GM23338 (cell line): ENCODE measurements around the gene RAP1GDS1. TPM values are rescaled to one million over a fixed set of nuclear protein-coding genes. Genes with fewer than 3 reads are reported as not detected.

Experiments used
- ATAC-seq: fragments of 200-7000 bp; cut with Tn5 transposase; 3 replicates; pipeline ENCODE4 v1.9.1; 2020
- DNase-seq: peaks from one replicate; pipeline ENCODE4 v3.0.0-alpha.2; 2015; ENCODE audit warnings: low spot score
- H2AFZ ChIP-seq: fragments of 200-600 bp; sonication (generic); 2 replicates; pipeline ENCODE4 v1.8.0; 2016; ENCODE audit warnings: antibody characterized with exemption, mild to moderate bottlenecking, moderate library complexity
- H3F3A ChIP-seq: fragments of 200-600 bp; sonication (generic); replicated peaks from 2 replicates; pipeline ENCODE4 v1.8.0; 2017; ENCODE audit warnings: antibody characterized with exemption, mixed run types, low read depth
- H3K27ac ChIP-seq: fragments of 200-600 bp; sonication (generic); 2 replicates; pipeline ENCODE4 v1.6.1; 2016; ENCODE audit warnings: low read depth
- H3K27me3 ChIP-seq: fragments of 200-600 bp; sonication (generic); 2 replicates; pipeline ENCODE4 v1.8.0; 2016; ENCODE audit warnings: mild to moderate bottlenecking, mixed run types, moderate library complexity; ENCODE audit not compliant: insufficient read depth
- H3K36me3 ChIP-seq: fragments of 200-600 bp; sonication (generic); 2 replicates; pipeline ENCODE4 v1.8.0; 2016; ENCODE audit warnings: mild to moderate bottlenecking; ENCODE audit not compliant: insufficient read depth
- H3K4me1 ChIP-seq: fragments of 200-600 bp; sonication (generic); 2 replicates; pipeline ENCODE4 v1.8.0; 2016; ENCODE audit warnings: mild to moderate bottlenecking, moderate library complexity; ENCODE audit not compliant: insufficient read depth
- H3K4me2 ChIP-seq: fragments of 200-600 bp; sonication (generic); 2 replicates; pipeline ENCODE4 v1.7.1; 2017; ENCODE audit warnings: mixed run types
- H3K4me3 ChIP-seq: fragments of 200-600 bp; sonication (generic); 2 replicates; pipeline ENCODE4 v1.6.1; 2016; ENCODE audit warnings: mixed run types
- H3K79me2 ChIP-seq: fragments of 200-600 bp; sonication (generic); replicated peaks from 2 replicates; pipeline ENCODE4 v1.8.0; 2017; ENCODE audit warnings: mild to moderate bottlenecking; ENCODE audit not compliant: insufficient read depth
- H3K9me2 ChIP-seq: fragments of 200-600 bp; sonication (generic); 2 replicates; pipeline ENCODE4 v1.8.0; 2017; ENCODE audit not compliant: insufficient read depth
- H4K20me1 ChIP-seq: fragments of 200-600 bp; sonication (generic); replicated peaks from 2 replicates; pipeline ENCODE4 v1.8.0; 2017; ENCODE audit warnings: mild to moderate bottlenecking; ENCODE audit not compliant: insufficient read depth
- H3K27ac Mint-ChIP-seq: 2 replicates; pipeline ENCODE4 v1.8.0; 2020; ENCODE audit warnings: inconsistent platforms, mild to moderate bottlenecking, moderate library complexity, mixed read lengths
- H3K27me3 Mint-ChIP-seq: 3 replicates; pipeline ENCODE4 v1.8.0; 2022; ENCODE audit warnings: low read depth, mild to moderate bottlenecking, moderate library complexity, mixed read lengths, inconsistent platforms; ENCODE audit not compliant: insufficient read depth, poor library complexity
- H3K36me3 Mint-ChIP-seq: 3 replicates; pipeline ENCODE4 v1.8.0; 2021; ENCODE audit warnings: low read depth, mild to moderate bottlenecking, inconsistent platforms, moderate library complexity, mixed read lengths
- H3K4me1 Mint-ChIP-seq: 3 replicates; pipeline ENCODE4 v1.8.0; 2020; ENCODE audit warnings: mild to moderate bottlenecking, inconsistent platforms, mixed read lengths
- H3K4me3 Mint-ChIP-seq: 3 replicates; pipeline ENCODE4 v1.8.0; 2021; ENCODE audit warnings: moderate library complexity, mild to moderate bottlenecking, inconsistent platforms, mixed read lengths
- H3K9me3 Mint-ChIP-seq: 3 replicates; pipeline ENCODE4 v1.8.0; 2020; ENCODE audit warnings: moderate library complexity, mild to moderate bottlenecking, inconsistent platforms, mixed read lengths
- CREB1 ChIP-seq: fragments of 250-450 bp; sonication (Bioruptor Pico); IDR thresholded peaks from 2 replicates; pipeline ENCODE4 v1.5.0; 2020; ENCODE audit warnings: low read depth, mild to moderate bottlenecking, moderate library complexity
- EZH2phosphoT487 ChIP-seq: fragments of 200-600 bp; sonication (generic); IDR thresholded peaks from one replicate; pipeline ENCODE4 v1.8.1; 2018; ENCODE audit warnings: antibody characterized with exemption; ENCODE audit not compliant: unreplicated experiment
- NANOG ChIP-seq: IDR thresholded peaks from 2 replicates; pipeline ENCODE4 v1.6.1; 2016; ENCODE audit warnings: antibody characterized with exemption, borderline replicate concordance
- POLR2AphosphoS5 ChIP-seq: IDR thresholded peaks from 2 replicates; pipeline ENCODE4 v1.6.1; 2016; ENCODE audit warnings: antibody characterized with exemption, low read depth
- STAT1 ChIP-seq: IDR thresholded peaks from one replicate; pipeline ENCODE4 v1.6.1; 2016; ENCODE audit warnings: antibody characterized with exemption; ENCODE audit not compliant: unreplicated experiment
- ZNF114 ChIP-seq: fragments of 250-450 bp; sonication (Bioruptor Pico); IDR thresholded peaks from 2 replicates; pipeline ENCODE4 v1.5.0; 2020; ENCODE audit warnings: mild to moderate bottlenecking, moderate library complexity
- ZNF331 ChIP-seq: fragments of 250-450 bp; sonication (Bioruptor Pico); IDR thresholded peaks from 2 replicates; pipeline ENCODE4 v1.5.0; 2020; ENCODE audit warnings: low read depth, mild to moderate bottlenecking, moderate library complexity
- polyA plus RNA-seq: library from polyadenylated mRNA; unstranded; fragments of >200 nt; fragmentation: Nextera tagmentation; extraction: Ambion mirVana; gene quantifications from 2 replicates; pipeline ENCODE4 v1.2.1, GENCODE V29; 2016
- total RNA-seq: library from RNA; depleted of rRNA; stranded (reverse); fragments of >200 nt; shearing (Covaris generic); gene quantifications from 2 replicates; pipeline ENCODE4 v1.2.3, GENCODE V29; 2014
- TF ChIP-seq, protein P1 (sequence below): fragments of 250-450 bp; sonication (Bioruptor Pico); IDR thresholded peaks from 2 replicates; pipeline ENCODE4 v1.5.0; 2020; ENCODE audit warnings: mild to moderate bottlenecking, moderate library complexity
- TF ChIP-seq, protein P2 (sequence below): IDR thresholded peaks from 2 replicates; pipeline ENCODE4 v1.6.1; 2016; ENCODE audit warnings: antibody characterized with exemption
- TF ChIP-seq, protein P3 (sequence below): IDR thresholded peaks from one replicate; pipeline ENCODE4 v1.6.1; 2018; ENCODE audit warnings: antibody characterized with exemption; ENCODE audit not compliant: unreplicated experiment

The RAP1GDS1 gene
- total and polyA plus RNA-seq, 2 experiments from 2014 or later, result 23.7 to 32.4 TPM

DNA sequence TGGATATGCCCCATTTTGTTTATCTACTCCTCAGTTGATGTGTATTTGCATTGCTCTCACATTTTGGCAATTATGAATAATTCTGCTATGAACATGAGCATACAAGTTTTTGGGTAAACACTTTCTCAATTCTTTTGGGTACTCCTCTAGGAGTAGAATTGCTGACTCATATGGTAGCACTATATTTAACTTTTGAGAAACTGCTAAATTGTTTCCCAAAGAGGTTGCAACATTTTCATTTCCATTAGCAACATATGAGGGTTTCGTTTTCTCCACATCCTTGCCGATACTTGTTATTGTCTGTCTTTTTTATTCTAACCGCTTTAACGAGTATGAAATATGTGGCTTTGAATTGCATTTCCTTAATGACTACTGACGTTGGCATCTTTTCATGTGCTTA is 211.9 kb downstream of the RAP1GDS1 start:
- H3K4me2 ChIP-seq, result no peak overlapping the region
- H4K20me1 ChIP-seq, result no peaks in the 10 kb centered on the region
- Mint-ChIP-seq H3K27me3 (no peaks in the 10 kb centered on the region), H3K9me3 (no peaks in the 10 kb centered on the region), H3K4me3 (no peak overlapping the region), H3K4me1 (peaks cover 6% of the 10 kb centered on the region), H3K36me3 (peaks cover 35% of the 10 kb centered on the region), H3K27ac (peak overlapping the region; percentile 54; the same call in 1 of the 2 replicates)
- no peaks in the 10 kb centered on the region for H3F3A ChIP-seq
- no peaks in the 10 kb centered on the region for H3K9me2 ChIP-seq
- no peak overlapping the region for H3K27ac ChIP-seq
- TF ChIP-seq ZNF114 (no peak), EZH2phosphoT487 (no peak)
- TF ChIP-seq, protein P1, sequence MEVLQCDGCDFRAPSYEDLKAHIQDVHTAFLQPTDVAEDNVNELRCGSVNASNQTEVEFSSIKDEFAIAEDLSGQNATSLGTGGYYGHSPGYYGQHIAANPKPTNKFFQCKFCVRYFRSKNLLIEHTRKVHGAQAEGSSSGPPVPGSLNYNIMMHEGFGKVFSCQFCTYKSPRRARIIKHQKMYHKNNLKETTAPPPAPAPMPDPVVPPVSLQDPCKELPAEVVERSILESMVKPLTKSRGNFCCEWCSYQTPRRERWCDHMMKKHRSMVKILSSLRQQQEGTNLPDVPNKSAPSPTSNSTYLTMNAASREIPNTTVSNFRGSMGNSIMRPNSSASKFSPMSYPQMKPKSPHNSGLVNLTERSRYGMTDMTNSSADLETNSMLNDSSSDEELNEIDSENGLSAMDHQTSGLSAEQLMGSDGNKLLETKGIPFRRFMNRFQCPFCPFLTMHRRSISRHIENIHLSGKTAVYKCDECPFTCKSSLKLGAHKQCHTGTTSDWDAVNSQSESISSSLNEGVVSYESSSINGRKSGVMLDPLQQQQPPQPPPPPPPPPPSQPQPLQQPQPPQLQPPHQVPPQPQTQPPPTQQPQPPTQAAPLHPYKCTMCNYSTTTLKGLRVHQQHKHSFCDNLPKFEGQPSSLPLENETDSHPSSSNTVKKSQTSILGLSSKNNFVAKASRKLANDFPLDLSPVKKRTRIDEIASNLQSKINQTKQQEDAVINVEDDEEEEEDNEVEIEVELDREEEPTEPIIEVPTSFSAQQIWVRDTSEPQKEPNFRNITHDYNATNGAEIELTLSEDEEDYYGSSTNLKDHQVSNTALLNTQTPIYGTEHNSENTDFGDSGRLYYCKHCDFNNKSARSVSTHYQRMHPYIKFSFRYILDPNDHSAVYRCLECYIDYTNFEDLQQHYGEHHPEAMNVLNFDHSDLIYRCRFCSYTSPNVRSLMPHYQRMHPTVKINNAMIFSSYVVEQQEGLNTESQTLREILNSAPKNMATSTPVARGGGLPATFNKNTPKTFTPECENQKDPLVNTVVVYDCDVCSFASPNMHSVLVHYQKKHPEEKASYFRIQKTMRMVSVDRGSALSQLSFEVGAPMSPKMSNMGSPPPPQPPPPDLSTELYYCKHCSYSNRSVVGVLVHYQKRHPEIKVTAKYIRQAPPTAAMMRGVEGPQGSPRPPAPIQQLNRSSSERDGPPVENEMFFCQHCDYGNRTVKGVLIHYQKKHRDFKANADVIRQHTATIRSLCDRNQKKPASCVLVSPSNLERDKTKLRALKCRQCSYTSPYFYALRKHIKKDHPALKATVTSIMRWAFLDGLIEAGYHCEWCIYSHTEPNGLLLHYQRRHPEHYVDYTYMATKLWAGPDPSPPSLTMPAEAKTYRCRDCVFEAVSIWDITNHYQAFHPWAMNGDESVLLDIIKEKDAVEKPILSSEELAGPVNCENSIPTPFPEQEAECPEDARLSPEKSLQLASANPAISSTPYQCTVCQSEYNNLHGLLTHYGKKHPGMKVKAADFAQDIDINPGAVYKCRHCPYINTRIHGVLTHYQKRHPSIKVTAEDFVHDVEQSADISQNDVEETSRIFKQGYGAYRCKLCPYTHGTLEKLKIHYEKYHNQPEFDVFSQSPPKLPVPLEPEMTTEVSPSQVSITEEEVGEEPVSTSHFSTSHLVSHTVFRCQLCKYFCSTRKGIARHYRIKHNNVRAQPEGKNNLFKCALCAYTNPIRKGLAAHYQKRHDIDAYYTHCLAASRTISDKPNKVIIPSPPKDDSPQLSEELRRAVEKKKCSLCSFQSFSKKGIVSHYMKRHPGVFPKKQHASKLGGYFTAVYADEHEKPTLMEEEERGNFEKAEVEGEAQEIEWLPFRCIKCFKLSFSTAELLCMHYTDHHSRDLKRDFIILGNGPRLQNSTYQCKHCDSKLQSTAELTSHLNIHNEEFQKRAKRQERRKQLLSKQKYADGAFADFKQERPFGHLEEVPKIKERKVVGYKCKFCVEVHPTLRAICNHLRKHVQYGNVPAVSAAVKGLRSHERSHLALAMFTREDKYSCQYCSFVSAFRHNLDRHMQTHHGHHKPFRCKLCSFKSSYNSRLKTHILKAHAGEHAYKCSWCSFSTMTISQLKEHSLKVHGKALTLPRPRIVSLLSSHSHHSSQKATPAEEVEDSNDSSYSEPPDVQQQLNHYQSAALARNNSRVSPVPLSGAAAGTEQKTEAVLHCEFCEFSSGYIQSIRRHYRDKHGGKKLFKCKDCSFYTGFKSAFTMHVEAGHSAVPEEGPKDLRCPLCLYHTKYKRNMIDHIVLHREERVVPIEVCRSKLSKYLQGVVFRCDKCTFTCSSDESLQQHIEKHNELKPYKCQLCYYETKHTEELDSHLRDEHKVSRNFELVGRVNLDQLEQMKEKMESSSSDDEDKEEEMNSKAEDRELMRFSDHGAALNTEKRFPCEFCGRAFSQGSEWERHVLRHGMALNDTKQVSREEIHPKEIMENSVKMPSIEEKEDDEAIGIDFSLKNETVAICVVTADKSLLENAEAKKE (CRISPR knock-in tag), result no peak
- TF ChIP-seq, protein P2, sequence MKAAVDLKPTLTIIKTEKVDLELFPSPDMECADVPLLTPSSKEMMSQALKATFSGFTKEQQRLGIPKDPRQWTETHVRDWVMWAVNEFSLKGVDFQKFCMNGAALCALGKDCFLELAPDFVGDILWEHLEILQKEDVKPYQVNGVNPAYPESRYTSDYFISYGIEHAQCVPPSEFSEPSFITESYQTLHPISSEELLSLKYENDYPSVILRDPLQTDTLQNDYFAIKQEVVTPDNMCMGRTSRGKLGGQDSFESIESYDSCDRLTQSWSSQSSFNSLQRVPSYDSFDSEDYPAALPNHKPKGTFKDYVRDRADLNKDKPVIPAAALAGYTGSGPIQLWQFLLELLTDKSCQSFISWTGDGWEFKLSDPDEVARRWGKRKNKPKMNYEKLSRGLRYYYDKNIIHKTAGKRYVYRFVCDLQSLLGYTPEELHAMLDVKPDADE, result no peak
- peaks cover 4% of the 10 kb centered on the region; the same call in 1 of the 2 replicates for H3K36me3 ChIP-seq
- peaks cover 4% of the 10 kb centered on the region; the same call in 1 of the 2 replicates for H3K4me1 ChIP-seq
- H3K27me3 ChIP-seq, result no peaks in the 10 kb centered on the region
- H2AFZ ChIP-seq, result no peak overlapping the region
- no peak for ATAC-seq
- H3K79me2 ChIP-seq, result no peaks in the 10 kb centered on the region
- no peak for DNase-seq
- H3K4me3 ChIP-seq, result no peak overlapping the region

GRCh38 chr4:98474408-98474844 is 213.2 kb downstream of the RAP1GDS1 start:
- Histone ChIP-seq H2AFZ (no peak overlapping the region), H3F3A (no peaks in the 10 kb centered on the region), H4K20me1 (no peaks in the 10 kb centered on the region), H3K4me2 (no peak overlapping the region), H3K9me2 (no peaks in the 10 kb centered on the region), H3K4me3 (no peak overlapping the region), H3K4me1 (peaks cover 4% of the 10 kb centered on the region; the same call in 1 of the 2 replicates), H3K27me3 (no peaks in the 10 kb centered on the region), H3K36me3 (peaks cover 4% of the 10 kb centered on the region; the same call in 1 of the 2 replicates), H3K27ac (no peak overlapping the region), H3K79me2 (no peaks in the 10 kb centered on the region)
- peaks cover 35% of the 10 kb centered on the region for H3K36me3 Mint-ChIP-seq
- H3K4me1 Mint-ChIP-seq, result no peaks in the 10 kb centered on the region; the same call in 2 of the 3 replicates
- no peak for DNase-seq
- H3K27me3 Mint-ChIP-seq, result no peaks in the 10 kb centered on the region
- H3K4me3 Mint-ChIP-seq, result no peak overlapping the region
- 0 out of 2 replicates have a peak overlapping the region, but pooled peaks have one; percentile 23 for H3K27ac Mint-ChIP-seq
- ATAC-seq, result no peak
- H3K9me3 Mint-ChIP-seq, result no peaks in the 10 kb centered on the region
- TF ChIP-seq NANOG, result no peak
- no peak for TF ChIP-seq POLR2AphosphoS5
- TF ChIP-seq CREB1, result no peak
- no peak for TF ChIP-seq ZNF331 (CRISPR knock-in tag)
- TF ChIP-seq, protein P2, result no peak
- no peak for TF ChIP-seq STAT1
- TF ChIP-seq, protein P3, sequence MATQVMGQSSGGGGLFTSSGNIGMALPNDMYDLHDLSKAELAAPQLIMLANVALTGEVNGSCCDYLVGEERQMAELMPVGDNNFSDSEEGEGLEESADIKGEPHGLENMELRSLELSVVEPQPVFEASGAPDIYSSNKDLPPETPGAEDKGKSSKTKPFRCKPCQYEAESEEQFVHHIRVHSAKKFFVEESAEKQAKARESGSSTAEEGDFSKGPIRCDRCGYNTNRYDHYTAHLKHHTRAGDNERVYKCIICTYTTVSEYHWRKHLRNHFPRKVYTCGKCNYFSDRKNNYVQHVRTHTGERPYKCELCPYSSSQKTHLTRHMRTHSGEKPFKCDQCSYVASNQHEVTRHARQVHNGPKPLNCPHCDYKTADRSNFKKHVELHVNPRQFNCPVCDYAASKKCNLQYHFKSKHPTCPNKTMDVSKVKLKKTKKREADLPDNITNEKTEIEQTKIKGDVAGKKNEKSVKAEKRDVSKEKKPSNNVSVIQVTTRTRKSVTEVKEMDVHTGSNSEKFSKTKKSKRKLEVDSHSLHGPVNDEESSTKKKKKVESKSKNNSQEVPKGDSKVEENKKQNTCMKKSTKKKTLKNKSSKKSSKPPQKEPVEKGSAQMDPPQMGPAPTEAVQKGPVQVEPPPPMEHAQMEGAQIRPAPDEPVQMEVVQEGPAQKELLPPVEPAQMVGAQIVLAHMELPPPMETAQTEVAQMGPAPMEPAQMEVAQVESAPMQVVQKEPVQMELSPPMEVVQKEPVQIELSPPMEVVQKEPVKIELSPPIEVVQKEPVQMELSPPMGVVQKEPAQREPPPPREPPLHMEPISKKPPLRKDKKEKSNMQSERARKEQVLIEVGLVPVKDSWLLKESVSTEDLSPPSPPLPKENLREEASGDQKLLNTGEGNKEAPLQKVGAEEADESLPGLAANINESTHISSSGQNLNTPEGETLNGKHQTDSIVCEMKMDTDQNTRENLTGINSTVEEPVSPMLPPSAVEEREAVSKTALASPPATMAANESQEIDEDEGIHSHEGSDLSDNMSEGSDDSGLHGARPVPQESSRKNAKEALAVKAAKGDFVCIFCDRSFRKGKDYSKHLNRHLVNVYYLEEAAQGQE, result no peak
